ENCODE results near the gene NME8.
A peak's percentile ranks its signal among the peaks of the same experiment; 100 is the strongest.

NME8 gene

DNA sequence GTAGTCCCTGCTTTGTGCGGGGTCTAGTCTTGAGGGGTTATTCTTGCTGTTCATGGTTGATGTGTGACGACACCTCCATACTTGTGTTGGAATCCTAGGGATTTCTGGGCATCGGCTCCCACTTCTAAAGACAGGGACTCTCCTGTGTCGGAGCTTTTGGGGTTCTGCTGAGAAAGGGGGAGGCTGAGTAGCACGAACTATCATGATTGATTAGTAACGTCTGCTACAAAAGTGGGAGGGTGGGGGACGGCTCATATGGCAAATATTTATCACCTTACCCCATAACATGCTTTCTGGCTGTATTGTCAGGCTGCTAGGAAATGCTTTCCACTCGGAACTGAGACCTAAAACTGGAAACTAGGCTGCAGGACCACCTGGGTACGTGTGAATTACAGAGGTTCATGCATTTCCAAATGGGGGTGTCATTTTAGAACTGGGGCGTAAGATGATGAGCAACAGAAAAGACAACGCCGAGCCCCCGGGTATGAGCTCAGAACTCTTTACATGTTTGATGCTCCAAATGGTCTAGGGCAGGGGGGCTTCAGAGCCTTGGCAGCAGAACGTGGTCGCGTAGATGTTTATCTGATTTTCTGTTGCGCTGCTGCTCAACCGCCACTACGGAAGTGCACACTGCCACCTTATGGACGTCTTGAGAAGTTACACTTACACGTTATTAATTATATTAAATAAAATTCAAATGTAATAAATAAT is 15.1 kb upstream of the NME8 start:
- H3K27ac ChIP-seq, result no peak overlapping the region
- TF ChIP-seq ZFX (IDR thresholded peaks at IDR 0.05), result no peak
- TF ChIP-seq, protein P1, sequence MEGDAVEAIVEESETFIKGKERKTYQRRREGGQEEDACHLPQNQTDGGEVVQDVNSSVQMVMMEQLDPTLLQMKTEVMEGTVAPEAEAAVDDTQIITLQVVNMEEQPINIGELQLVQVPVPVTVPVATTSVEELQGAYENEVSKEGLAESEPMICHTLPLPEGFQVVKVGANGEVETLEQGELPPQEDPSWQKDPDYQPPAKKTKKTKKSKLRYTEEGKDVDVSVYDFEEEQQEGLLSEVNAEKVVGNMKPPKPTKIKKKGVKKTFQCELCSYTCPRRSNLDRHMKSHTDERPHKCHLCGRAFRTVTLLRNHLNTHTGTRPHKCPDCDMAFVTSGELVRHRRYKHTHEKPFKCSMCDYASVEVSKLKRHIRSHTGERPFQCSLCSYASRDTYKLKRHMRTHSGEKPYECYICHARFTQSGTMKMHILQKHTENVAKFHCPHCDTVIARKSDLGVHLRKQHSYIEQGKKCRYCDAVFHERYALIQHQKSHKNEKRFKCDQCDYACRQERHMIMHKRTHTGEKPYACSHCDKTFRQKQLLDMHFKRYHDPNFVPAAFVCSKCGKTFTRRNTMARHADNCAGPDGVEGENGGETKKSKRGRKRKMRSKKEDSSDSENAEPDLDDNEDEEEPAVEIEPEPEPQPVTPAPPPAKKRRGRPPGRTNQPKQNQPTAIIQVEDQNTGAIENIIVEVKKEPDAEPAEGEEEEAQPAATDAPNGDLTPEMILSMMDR (conservative IDR thresholded peaks at IDR 0.05), result peak; percentile 85

DNA sequence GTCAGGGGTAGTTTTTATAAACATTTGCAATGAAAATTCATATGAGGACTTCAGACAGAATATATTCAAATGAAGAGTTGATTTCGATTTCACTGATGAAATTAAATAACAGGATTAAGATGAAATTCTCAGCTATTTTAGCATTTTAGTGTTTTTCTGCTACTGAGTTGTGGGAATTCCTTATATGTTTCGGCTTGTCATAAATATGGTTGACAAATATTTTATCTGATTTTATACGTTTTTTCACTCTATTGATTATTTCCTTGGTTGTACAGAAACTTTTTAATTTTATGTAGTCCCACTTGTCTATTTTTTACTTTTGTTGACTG is 14.6 kb upstream of the NME8 start:
- TF ChIP-seq ZFX (IDR thresholded peaks at IDR 0.05), result no peak
- TF ChIP-seq, protein P1 (conservative IDR thresholded peaks at IDR 0.05), result peak; percentile 63
- no peak overlapping the region for H3K27ac ChIP-seq

DNA sequence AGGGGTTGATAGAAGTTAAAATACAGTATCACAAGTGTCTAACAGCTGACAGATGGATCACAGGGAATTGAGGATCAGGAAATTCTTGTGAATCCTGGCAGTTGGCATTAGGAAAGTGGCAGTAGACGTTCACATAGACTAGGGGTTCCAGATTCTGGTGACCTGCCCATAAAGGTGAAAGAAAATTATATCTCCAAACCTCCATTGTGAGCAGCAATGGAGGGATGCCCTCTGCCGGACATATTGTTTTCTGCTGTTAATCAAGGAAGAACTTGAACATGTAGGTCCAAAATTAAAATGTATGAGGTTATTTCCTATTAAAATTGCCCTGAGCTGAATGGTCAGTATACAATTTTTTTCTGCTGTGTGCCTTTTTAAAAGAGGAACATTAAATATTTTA is 5.1 kb downstream of the NME8 start:
- TF ChIP-seq ZFX (IDR thresholded peaks at IDR 0.05), result no peak
- TF ChIP-seq, protein P1 (conservative IDR thresholded peaks at IDR 0.05), result peak; percentile 79
- H3K27ac ChIP-seq, result no peak overlapping the region

DNA sequence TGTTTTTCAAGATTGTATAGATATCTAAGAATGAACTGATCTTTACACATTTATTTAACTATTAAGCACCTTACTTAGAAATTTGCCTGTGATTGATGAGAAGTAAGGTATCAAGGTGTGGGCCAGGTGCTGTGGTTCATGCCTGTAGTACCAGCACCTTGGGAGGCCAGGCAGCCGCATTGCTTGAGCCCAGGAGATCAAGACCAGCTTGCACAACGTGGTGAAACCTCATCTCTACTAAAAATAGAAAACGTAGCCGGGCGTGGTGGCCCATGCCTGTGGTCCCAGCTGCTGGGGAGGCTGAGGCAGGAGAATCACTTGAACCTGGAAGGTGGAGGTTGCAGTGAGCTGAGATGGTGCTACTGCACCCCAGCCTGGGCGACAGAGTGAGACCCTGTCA is 33.7 kb downstream of the NME8 start:
- no peak overlapping the region for H3K27ac ChIP-seq
- TF ChIP-seq, protein P1 (conservative IDR thresholded peaks at IDR 0.05), result no peak
- no peak for TF ChIP-seq ZFX (IDR thresholded peaks at IDR 0.05)

DNA sequence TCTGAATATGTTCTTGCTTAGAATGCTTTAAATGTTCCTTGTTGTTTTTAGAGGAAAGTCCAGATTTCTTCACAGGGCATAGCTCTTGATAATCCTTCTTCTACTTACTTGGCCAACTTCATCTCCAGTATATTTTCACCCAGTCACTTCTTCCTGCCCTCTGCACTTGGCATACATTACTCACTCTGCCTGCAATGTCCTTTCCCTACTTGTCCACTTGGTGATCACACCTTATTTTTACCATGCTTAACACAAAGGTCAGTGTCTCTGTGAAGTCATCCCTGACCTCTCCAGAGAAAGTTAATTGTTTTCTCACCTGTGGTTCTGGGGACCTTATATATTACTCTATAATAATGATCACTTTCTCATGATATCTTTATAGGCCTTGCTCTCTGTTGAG is 45.0 kb downstream of the NME8 start:
- no peak for TF ChIP-seq ZFX (IDR thresholded peaks at IDR 0.05)
- TF ChIP-seq, protein P1 (conservative IDR thresholded peaks at IDR 0.05), result no peak
- no peak overlapping the region for H3K27ac ChIP-seq

DNA sequence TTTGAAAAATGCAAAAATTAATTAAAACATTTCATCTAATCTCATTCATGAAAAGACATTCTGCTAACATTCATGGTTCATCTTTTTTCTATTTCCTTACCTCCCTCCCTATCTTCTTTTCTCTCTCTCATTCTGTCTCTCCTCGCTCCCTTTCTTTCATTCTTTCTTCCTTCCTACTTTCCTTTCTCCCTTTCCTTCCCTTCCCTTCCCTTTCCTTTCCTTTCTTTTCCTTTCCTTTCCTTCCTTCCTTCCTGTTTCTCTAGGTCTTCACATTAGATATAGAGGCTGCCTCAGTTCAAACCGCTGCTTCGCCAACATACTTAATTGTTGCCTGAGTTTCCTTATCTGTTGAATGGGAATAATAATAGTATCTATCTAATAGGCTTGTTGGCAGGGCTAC is 46.3 kb downstream of the NME8 start:
- H3K27ac ChIP-seq, result no peak overlapping the region

DNA sequence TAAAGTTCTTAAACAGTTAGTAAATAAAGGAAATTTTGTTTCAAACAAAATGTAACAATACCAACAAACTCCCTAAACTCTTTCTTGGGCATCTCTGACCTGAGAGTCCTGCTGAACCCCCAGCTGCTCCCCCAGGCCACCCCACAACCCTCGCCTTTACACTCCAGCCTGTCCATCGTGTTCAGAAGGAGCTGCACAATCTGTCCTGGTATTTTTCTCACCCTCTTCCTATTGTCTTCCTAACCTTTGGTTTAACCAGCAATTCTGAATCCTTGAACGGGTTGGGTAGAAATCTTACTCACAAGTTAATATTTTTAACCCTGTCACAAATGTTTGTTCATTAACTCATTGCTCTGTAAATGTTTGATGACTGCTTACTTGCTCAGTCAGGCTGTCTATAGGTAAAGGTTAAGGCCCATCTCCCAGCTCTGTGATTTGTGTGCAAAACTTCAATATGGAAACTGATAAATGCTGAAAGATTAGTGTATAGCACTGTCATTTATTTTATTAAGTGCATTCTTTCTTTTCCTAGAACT is 51.4 kb downstream of the NME8 start:
- no peak for TF ChIP-seq ZFX (IDR thresholded peaks at IDR 0.05)
- TF ChIP-seq, protein P1 (conservative IDR thresholded peaks at IDR 0.05), result no peak
- no peak overlapping the region for H3K27ac ChIP-seq

More for the DNA sequence above, 46.3 kb downstream of the NME8 start:
- no peak for TF ChIP-seq ZFX (IDR thresholded peaks at IDR 0.05)
- TF ChIP-seq, protein P1 (conservative IDR thresholded peaks at IDR 0.05), result no peak
